Ishikawa (cell line): ENCODE measurements around the gene LIMCH1.

ENCODE experiments used
- CEBPB ChIP-seq: IDR thresholded peaks from 2 replicates; pipeline ENCODE4 v1.6.1; 2012
- EGR1 ChIP-seq: IDR thresholded peaks from 2 replicates; pipeline ENCODE4 v1.6.1; 2012
- FOXM1 ChIP-seq: IDR thresholded peaks from 2 replicates; pipeline ENCODE4 v1.6.1; 2012; ENCODE audit warnings: low read depth, borderline replicate concordance
- MAX ChIP-seq: IDR thresholded peaks from 2 replicates; pipeline ENCODE4 v1.6.1; 2012
- RAD21 ChIP-seq: IDR thresholded peaks from 2 replicates; pipeline ENCODE4 v1.6.1; 2012; ENCODE audit warnings: low read depth
- TCF12 ChIP-seq: IDR thresholded peaks from 2 replicates; pipeline ENCODE4 v1.6.1; 2012; ENCODE audit warnings: low read depth
- TEAD4 ChIP-seq: IDR thresholded peaks from 2 replicates; pipeline ENCODE4 v1.6.1; 2012
- YY1 ChIP-seq: IDR thresholded peaks from 2 replicates; pipeline ENCODE4 v1.6.1; 2012; ENCODE audit warnings: low read depth
- ZBTB7A ChIP-seq: IDR thresholded peaks from 2 replicates; pipeline ENCODE4 v1.6.1; 2012; ENCODE audit warnings: low read depth
- TF ChIP-seq, protein P1 (sequence below): IDR thresholded peaks from 2 replicates; pipeline ENCODE4 v1.6.1; 2012; ENCODE audit warnings: low read depth, mild to moderate bottlenecking
- TF ChIP-seq, protein P2 (sequence below): IDR thresholded peaks from 2 replicates; pipeline ENCODE4 v1.6.1; 2012

DNA sequence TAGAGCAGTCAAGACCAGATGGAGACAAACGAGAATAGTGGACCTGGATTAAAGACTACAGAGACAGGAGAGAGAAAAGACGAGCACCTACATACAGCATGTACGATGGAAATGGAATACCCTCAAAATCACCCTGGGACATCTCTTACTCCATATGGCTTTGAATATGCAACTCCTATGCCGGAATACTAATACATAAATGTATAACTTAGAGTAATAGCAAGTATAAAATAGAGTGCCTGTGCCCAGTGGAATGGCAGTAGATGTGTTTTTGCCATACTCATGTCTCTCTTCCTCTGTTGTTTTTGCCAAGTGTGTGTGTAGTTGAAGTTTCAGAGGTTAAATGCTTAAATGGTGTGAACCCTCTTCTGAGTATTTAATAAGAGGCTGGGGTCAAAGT is 39.8 kb upstream of the LIMCH1 start:
- TF ChIP-seq, protein P1, sequence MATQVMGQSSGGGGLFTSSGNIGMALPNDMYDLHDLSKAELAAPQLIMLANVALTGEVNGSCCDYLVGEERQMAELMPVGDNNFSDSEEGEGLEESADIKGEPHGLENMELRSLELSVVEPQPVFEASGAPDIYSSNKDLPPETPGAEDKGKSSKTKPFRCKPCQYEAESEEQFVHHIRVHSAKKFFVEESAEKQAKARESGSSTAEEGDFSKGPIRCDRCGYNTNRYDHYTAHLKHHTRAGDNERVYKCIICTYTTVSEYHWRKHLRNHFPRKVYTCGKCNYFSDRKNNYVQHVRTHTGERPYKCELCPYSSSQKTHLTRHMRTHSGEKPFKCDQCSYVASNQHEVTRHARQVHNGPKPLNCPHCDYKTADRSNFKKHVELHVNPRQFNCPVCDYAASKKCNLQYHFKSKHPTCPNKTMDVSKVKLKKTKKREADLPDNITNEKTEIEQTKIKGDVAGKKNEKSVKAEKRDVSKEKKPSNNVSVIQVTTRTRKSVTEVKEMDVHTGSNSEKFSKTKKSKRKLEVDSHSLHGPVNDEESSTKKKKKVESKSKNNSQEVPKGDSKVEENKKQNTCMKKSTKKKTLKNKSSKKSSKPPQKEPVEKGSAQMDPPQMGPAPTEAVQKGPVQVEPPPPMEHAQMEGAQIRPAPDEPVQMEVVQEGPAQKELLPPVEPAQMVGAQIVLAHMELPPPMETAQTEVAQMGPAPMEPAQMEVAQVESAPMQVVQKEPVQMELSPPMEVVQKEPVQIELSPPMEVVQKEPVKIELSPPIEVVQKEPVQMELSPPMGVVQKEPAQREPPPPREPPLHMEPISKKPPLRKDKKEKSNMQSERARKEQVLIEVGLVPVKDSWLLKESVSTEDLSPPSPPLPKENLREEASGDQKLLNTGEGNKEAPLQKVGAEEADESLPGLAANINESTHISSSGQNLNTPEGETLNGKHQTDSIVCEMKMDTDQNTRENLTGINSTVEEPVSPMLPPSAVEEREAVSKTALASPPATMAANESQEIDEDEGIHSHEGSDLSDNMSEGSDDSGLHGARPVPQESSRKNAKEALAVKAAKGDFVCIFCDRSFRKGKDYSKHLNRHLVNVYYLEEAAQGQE, result no peak
- TF ChIP-seq, protein P2, sequence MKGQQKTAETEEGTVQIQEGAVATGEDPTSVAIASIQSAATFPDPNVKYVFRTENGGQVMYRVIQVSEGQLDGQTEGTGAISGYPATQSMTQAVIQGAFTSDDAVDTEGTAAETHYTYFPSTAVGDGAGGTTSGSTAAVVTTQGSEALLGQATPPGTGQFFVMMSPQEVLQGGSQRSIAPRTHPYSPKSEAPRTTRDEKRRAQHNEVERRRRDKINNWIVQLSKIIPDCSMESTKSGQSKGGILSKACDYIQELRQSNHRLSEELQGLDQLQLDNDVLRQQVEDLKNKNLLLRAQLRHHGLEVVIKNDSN, result no peak
- TF ChIP-seq MAX (no peak), TCF12 (no peak), CEBPB (no peak), EGR1 (no peak), YY1 (no peak), TEAD4 (no peak), ZBTB7A (no peak), FOXM1 (no peak), RAD21 (no peak)
